ENCODE data around the gene TRPT1.
A peak's percentile ranks its signal among the peaks of the same experiment; 100 is the strongest.
"Not testable (repeated sequence)": the region's sequence is repeated elsewhere in the genome, so short reads cannot be mapped to it uniquely, and the experiment has no call there.

TRPT1 gene

DNA sequence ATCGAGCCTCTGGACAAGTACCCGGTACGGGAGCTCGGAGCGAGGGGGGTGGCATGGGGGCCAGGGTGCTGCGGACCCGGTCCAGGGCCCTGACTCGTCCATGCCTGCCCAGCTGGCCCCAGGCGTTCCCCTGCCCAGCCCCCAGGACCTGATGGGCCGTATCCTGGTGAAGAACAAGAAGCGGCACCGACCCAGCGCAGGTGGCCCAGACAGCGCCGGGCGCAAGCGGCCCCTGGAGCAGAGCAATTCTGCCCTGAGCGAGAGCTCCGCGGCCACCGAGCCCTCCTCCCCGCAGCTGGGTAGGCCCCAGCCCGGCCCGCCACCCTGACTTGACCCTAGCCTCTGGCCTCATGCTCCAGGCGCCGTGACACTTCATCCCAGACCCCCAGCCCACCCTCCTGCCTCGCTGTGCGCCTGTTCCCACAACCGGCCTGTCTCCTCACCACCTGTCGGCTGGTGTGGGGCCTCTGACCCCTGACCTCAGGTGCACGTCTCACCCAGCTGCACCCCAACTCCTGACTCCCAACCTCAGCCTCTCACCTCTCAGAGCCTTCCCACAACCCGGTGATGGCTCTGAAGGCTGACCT is 33.1 kb upstream of the TRPT1 start:
- no peak for DNase-seq

DNA sequence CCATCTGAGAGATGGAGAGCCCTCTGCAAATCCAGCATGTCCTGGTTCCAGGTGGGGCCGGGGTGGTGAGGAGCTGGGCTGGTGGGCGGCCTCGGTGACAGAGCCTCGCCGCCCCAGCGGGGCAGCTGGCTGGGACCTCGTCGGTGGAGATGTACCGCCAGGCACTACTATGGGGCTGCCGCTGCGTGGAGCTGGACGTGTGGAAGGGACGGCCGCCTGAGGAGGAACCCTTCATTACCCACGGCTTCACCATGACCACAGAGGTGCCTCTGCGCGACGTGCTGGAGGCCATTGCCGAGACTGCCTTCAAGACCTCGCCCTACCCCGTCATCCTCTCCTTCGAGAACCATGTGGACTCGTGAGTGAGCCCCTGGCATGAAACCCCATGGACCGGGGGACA is 32.4 kb upstream of the TRPT1 start:
- DNase-seq, result no peak

DNA sequence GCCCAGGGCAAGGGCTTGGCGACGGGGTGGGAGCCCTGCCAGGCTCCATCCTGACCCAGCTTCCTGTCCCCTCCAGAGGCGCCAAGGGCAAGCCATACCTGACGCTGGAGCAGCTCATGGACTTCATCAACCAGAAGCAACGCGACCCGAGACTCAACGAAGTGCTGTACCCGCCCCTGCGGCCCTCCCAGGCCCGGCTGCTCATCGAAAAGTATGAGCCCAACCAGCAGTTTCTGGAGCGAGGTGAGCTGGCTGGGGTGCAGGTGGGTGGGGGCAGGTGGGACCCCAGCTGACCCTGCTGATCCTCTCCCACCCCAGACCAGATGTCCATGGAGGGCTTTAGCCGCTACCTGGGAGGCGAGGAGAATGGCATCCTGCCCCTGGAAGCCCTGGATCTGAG is 30.3 kb upstream of the TRPT1 start:
- DNase-seq, result no peak

DNA sequence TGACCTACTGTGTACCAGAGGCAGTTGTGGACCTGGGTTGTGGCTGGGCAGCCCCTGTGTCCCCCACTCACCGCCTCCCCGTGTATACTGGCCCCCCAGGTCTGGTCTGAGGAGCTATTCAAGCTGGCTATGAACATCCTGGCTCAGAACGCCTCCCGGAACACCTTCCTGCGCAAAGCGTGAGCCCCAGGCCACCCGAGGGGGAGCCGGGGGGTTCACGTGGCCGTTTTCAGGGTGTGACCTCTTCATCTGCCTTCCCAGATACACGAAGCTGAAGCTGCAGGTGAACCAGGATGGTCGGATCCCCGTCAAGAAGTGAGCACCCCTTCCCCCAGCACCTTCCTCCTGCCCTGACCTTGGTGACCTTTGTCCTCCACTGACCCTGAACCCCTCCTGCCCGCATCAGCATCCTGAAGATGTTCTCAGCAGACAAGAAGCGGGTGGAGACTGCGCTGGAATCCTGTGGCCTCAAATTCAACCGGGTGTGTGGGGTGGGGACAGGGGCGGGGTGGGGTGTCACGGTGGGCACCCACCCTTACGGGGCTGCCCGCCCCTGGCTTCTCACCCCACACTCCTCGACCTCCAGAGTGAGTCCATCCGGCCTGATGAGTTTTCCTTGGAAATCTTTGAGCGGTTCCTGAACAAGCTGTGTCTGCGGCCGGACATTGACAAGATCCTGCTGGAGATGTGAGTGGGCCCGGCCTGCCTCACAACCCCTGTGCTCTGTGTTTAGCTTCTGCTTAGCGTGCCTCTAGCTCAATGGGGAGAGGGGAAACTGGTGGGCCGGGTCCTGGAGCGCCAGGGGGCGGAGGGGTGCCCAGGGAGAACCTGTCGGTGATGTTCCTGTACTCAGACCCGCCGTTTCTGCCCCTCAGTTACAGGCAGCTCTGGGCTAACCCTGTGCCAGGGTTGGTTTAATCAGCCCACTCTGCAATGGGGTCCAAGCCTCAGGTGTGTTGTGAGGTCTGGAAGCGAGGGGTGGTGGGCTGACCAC is 29.4 kb upstream of the TRPT1 start:
- DNase-seq, result no peak

DNA sequence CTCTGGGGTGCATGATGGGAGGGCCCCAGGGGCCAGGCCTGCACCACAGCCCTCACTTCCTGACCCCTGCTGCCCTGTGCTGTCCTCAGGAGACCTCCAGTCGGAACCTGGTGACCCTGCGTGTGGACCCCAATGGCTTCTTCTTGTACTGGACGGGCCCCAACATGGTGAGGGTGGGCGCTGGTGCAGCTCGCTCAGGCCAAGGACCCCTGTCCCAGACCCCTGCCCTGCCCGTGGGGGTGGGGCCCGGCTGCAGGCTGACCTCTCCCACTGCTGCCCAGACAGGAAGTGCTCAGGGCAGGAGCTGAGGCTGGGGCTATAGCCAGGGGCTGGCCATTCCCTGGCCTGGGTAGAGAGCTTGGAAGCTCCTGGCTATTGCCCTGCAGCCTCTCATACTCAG is 28.3 kb upstream of the TRPT1 start:
- no peak for DNase-seq

DNA sequence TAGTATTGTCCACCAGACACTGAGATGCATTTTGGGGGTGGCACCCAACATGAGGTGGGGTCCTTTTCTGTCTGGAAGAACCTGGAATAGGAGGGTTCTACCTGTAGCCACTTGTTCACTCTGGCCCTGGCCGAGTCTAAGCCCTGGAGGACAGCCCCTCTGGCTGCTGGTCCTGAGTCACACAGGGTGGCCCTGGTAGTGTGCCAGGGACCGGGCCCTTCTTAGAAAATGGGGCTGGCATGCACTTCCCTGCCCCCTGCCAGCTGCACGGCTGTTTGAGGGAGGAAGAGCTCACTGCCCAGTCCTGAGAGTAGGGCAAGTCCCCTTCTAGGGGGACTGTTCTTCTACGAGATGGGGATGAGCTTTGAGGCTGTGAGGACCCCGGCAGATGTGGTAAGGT is 27.5 kb upstream of the TRPT1 start:
- peak; percentile 37 for DNase-seq

DNA sequence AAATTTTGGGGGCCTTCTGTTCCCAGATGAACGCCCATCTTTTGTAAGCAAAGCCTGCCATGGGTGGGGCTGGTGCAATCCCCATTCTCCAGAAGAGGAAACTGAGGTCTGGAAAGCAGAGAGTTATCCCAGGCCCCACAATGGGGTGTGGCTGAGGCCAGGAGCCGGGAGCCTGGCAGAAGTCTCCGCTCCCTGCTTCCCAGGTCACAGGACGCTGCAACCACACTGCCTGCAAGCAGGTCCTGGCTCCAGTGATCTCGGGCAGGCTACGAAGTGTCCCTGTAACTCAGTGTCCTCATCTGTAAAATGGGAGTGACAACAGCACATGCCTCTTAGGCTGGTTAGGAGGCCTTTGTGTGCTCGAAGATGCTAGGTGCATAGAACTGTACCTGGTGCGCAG is 27.1 kb upstream of the TRPT1 start:
- no peak for DNase-seq

DNA sequence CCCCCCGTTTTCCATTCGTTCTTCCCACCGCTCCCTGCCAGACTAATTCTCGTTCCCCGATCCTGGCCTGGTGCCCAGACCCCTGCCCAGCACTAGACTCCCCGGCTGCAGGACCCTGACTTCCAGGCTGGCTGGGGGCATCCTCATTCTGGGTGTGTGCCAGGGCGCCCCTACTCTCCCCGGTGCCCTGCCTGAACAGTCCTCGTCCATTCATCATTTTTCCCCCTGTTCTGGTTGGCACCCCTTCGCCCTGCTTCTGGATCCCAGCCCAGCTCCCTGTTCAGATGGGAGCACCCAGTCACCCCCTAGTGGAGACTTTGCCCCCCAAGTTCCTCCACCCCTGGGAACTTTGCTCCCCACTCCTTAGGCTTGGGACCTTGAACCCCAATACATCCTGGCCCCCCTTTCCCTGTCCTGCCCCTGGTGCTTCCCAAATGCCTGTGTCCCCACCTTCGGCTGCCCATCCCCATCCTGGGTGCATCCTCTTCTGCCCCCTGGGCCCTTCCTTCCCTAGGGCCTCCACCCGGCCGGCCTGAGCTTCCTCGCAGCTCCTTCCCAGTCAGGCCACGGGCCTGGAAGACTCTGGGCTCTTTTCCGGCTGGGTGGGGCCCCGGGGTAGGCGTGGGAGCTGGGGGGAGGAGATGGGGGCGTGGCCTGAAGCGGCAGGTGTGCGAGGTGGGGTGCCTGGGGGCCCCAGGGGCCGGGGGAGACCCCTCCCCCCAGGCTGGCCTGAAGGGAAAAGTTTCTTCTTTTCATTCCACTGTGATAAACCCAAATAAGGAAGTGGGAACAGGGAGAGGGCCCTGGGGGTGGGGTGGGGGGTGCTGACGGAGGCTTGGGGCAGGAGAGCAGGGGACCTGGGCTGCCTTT is 26.3 kb upstream of the TRPT1 start:
- peak; percentile 44 for DNase-seq

DNA sequence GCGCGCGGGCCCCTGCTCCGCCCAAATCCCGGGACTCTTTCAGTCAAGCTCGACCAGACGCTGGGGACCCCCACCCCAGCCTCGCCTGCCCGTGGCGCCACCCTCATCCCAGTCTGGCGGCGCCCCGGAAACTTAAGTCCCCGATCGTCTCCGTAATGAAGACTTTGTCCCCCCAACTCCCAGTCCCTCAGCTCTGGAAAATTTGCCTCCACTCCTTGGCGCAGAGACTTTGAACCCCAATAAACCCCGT is 25.7 kb upstream of the TRPT1 start:
- DNase-seq, result no peak

DNA sequence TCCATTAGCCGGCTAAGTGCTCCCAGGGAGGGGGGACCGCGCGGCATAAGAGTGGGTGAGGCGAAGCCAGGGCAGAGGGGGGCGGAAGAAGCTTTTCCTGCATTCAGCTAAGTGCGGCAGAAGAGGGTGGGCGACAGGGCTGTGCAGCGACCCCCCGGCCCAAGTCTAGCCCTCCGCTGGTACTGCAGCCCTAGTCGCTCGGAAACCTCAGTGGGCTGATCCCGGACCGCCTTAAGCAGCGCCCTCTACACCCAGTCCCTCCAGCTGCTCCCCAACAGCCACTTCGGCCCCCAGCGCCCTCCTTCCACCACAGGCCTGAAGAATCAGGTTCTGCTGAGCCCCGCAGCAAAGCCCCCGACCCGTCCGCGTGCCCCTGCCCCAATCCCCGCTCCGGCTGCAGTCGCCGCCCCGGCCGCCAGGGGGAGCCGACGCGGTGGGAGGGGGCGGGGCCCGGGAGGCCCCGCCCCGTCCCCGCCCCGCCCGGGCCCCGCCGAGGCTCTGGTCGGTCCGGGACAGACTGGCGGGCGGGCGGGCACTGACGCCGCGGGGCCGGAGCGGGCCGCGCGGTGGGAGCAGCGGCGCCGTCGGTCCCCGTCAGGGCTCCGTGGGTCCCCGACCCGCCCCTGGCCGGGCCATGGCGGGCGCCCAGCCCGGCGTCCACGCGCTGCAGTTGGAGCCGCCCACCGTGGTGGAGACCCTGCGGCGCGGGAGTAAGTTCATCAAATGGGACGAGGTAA is 25.2 kb upstream of the TRPT1 start, which contains the start of gene PLCB3:
Gene PLCB3 (plus strand): TSS at position 515 of the 737 bp plus-strand sequence. CDS start 120 bp downstream, at position 635.
- peak; percentile 49 for DNase-seq

DNA sequence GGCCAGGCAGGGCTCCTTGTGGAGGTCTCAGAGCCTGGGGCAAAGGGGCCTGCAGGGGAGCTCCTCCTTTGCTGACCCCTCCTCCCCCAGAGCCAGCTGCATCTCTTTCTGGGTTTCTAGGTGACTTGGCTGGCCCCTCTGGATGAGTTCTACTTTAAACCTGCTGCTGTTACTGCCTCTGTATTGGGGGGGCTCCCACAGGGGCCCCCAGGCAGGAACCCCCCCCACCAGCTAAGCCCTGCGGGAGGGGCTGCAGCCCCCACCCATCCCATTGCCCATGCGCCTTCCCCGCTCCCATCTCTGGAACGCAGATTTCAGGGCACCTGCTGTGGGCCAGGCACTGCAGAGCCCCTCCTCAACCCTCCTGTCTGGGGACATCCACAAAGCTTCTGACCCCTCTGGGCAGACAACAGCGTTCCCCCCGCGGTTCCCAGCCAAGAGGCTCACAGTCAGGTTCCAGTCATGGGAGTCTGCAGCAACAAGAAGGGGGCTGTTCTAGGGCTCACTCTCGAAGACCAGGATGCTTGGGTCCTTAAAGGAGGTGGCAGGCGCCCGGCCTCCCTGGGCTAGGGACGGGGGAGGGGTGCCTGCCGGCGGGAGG is 24.5 kb upstream of the TRPT1 start:
- no peak for DNase-seq

DNA sequence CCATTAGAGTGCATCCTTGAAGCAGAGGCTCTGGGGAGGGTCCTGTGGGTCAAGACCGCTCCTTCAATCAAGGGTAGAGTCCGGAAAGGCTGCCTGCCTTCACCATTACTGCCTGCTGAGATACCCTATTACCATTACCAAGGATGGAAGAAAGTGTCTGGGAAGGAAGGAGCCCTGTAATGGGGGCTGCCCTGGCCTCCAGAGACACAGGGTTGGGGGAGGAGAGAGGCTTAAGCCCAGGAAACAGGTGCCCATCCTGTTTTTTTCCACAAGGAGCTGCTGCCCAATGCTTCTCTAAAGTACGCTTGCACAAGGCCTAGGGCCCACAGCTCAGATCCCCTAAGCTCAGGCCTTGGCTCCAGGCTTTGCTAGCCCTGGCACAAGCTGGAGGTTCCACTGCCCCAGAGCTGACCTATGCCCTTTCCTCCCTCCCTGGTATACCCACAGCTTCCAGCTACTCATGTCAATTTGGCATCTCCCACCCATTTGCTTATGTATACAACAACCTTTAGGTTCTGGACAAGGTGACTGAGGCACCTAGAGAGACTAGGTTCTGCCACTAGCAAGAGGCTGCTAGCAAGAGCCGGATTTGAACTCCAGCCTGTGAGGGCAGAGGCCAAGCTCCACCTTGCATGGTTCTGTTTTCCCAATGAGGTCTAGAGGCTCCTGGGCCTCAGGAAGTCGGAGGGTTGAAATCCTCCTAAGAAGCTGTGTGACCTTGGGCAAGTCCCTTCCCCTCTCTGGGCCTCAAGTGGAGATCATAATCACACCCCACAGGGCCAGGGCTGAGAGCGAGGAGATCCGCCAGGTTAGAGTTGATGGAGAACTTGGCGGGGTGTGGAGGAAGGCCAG is 23.8 kb upstream of the TRPT1 start:
- no peak for DNase-seq

DNA sequence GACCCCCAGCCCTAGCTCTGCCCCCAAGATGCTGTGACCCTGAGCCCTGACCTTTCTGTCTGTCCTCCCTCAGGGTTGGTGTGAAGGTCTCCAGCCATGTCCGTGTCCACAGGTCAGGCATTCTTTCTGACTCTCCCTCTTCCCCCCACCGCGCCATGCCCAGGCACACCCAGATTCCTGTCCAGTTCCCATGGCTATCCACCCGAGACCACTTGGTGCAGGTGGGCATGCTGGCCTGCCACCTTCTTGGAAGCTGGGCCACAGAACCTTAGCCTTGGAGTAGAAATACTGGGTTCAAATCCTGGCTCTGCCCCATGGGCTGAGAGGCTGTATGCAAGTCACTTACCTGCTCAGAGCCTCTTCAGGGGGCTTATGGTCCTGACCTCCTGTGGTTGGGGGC is 23.1 kb upstream of the TRPT1 start:
- no peak for DNase-seq

DNA sequence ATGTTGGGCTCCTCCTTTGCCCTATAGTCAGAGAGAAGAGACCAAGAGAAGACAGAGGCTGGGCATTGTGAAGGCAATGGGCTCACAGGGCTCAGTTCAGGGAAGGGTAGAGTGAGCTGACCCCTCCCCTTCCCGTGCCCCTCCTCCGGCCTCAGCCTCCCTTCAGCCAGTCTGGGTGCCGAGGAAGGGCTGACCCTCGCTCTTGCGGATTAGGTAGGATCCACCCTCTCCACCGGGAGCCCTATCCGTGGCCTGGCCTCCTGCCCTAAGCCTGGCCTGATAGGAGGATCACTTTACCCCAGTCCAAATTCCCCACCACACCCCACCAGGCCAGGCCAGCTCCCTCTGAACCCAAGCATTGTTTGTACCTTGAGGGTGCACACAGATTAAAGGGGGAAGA is 22.6 kb upstream of the TRPT1 start:
- no peak for DNase-seq

DNA sequence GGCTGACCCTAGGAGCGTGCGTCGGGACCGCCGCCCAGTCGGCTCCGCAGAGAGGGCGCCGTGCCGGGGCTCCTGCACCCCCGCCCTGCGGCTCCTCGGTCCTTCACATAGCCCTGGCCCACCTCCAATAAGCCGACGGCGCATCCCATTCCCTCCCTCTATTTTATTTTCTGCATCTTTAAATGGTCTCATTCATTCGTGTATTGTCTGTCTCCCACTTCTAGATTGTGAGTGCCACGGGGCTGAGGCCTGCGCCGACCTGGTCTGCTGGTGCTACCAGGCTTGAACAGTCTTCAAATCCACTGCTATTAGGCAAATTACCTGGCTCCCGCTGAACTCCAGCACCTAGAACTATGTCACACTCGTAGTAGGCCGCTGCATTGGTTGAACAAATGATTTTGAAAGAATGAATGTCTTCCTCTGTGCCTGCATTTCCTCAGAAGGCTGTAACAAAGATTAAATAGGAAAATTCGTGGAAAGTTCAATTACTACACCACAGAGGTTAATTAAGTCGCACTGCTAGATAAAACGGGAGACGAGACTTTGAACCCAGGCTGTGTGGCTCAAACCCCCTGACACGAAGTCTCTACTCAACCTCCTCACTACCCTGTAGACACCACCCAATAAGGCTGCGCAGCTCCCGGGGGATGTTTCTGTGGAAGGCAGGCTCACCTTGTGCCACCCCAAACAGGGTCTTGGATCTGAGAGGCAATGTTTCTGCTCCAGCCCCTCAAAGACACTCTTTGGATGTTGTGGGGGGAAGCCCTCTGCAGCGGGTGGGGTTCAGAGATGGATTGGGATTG is 21.9 kb upstream of the TRPT1 start:
- DNase-seq, result no peak

DNA sequence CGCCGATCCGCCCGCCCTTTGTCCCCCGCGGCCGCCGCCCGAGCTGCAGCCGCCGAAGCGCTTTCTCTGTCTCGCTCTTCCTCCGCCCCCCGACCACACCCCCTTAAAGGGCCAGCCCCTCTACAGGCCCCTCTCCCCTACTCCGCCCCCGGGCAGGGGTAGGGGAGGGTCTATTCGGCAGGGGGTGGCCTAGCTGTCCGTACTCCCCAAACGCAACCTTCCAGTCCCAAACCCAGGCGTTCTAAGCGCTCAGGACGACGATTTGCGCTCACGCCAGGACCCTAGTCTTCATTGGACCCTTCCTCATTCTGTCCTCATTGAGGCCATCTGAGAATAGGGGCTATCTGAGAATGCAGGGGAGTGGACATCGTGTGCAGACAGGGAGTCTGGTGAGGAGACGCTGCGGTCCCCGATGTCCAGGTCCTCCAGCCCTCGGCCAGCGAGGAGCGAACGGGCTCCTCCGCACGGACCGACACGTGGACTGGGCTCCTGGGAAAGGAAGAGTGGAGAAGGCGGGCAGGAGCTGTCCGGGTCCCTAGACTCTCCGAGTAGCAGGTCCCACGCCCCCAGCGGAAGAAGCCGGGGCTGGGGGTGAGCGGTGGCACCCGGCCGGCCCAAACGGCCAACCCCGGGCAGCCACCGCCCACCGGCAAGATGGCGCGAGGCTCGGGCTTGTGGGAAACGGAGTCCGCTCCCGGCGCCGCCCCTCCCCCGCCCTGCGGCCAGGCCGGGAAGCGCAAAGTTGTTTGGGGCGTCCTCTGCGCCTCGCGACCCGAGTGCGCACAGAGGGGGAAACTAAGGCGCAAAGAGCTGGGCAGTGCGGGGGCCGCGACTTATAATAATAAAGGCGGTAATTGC is 21.1 kb upstream of the TRPT1 start, which contains the start of gene PPP1R14B:
Gene PPP1R14B (minus strand): TSS at position 73 of the 858 bp plus-strand sequence. CDS start 270 bp downstream, outside the sequence.
- DNase-seq, result peak; percentile 93

DNA sequence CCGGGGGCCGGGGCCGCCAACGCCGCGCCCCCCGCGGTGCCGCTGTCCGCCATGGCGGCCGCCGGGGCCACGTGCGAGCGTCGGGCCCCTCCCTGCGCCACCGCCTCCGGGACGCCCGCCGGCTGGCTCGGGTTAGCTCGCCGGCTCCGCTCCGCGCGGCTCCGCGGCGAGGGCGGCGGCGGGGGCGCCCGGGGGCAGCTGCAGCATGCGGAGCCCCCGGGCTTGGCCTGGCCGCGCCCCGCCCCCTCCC is 20.6 kb upstream of the TRPT1 start:
- DNase-seq, result not testable (repeated sequence)

DNA sequence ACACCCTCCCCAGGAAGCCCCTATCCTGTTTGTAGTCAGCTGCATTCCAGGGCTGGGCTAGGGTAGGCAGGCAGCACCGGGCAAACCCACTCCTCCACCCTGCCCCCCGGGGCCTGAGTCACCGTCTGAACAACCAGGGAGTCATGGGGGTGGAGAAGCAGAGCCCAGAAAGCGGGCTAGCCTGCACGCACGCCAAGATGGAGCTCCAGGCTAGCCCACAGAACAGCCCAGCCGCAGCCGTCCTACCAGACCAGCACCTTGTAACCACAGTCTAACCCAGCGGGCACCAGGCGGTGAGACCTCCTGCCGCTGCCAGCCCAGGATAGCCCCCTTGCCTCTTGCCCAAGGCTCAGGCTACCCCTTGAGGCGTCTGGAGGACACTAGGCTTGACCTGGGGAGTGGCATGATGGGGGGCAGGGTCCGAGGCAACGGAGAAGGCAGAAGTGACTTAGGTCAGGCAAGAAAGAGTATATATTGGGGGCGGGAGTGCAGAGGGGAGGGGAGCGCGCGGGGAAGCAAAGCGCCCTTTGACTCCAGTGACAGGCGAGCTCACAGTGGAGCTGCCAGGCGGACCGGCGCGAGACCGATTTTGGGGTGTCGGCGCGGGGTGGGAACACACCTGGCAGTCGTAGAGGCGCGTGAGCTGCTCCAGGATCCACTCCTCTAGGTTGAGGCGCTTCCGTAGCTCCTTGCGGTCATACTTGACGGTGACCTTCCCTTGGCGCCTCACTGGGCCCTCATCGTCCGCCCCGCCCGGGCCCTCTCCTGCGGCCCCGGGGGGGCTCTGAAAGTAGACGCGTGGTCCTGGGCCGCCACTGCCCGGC is 20.0 kb upstream of the TRPT1 start:
- peak; percentile 98 for DNase-seq

DNA sequence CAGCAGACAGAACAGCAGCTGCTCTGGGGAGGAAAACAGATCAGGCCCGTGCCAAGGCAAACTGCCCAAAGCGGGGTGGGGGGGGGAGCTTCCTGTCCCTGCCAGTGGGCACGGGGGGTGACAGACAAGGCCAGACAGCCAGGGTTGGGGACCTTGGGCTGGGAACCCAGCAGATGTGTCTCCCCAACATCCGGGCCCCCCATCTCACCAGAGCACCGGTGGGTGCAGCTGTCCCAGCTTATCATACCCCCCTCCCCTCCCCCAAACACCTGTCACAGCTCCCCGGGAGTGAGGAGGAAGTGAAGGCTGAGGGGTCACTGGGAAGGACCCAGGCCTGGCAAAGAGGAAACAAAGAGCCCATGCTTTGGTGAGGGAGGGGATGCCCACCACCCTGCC is 19.4 kb upstream of the TRPT1 start:
- no peak for DNase-seq
